HG02798 (cell line): Measurements from ENCODE around the gene ORMDL2.
"Not testable (repeated sequence)": the region's sequence is repeated elsewhere in the genome, so short reads cannot be mapped to it uniquely, and the experiment has no call there.

ENCODE experiments used
- ATAC-seq: cut with Tn5 transposase; IDR thresholded peaks from one replicate; pipeline ENCODE4 v1.9.1; 2021; ENCODE audit warnings: mild to moderate bottlenecking; ENCODE audit not compliant: unreplicated experiment, poor library complexity

ORMDL2 gene

DNA sequence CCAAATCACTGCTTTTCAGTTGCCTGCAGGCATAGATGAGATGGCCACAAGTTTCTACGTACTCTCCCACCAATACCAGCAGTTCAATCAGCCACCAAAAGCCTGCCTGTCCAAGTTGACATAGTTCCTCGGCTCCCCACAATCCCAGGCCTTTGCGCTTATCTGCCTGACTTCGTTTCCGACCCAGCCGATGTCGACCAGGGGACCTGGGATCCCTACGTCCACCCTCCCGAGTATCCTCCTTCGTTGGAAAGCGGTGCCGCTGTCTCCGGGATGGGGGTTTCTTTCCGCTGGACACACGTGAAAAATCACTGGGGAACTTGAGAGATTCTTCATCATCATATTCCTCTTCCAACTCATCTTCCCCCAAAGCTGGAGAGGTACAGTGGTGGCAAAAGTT, 10.0 kb downstream of the ORMDL2 start:
- ATAC-seq, result no peak

DNA sequence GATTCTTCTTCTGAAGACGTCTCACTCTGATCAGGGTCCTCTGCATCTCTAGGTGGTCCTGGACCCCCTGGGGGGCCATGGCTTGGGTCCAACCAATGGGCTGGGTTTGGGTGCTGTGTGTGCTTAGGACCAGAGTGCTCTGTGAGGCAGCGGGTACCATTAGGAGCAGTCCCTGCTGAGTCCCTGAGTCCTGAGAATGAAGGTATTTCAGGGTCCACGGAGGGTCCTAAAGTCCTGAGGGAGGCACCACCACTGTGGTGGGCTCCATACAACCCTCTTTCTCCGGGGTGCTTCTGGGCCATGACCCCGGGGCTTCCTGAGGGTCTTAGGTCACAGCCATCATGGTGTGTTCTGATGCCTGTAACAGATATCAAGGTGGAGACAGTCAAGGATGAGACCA, 10.5 kb downstream of the ORMDL2 start:
- ATAC-seq, result no peak

DNA sequence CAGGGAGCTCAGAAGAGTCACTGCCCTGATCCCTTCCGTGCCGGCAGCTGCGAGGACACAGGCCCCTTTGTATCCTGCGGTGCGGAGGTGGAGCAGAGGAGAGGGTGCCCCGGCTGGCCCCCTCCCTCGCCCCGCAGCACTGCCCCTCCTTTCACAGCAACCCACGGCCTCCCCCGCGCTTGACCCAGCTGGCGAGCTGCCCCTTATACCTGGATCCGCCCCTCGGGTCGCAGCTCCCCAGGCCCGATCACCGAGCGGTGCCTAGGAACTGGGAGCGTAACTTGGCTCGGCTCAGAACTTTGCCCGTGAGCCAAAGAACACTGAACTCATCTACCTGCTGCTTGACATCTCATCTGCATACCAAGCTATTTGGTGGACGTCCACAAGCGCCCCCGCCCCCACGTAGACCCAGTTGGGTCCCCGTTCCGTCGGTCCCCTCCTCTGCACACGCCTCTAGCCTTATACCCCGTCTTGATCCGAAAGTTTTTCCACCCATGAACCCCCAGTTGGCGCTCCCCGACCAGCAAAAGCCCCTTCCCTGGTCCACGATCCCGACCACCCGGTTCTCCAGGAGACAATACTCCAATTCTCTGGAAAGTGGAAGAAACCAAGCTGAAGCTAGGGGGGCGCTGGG, 12.2 kb downstream of the ORMDL2 start:
- ATAC-seq, result peak; percentile 21

DNA sequence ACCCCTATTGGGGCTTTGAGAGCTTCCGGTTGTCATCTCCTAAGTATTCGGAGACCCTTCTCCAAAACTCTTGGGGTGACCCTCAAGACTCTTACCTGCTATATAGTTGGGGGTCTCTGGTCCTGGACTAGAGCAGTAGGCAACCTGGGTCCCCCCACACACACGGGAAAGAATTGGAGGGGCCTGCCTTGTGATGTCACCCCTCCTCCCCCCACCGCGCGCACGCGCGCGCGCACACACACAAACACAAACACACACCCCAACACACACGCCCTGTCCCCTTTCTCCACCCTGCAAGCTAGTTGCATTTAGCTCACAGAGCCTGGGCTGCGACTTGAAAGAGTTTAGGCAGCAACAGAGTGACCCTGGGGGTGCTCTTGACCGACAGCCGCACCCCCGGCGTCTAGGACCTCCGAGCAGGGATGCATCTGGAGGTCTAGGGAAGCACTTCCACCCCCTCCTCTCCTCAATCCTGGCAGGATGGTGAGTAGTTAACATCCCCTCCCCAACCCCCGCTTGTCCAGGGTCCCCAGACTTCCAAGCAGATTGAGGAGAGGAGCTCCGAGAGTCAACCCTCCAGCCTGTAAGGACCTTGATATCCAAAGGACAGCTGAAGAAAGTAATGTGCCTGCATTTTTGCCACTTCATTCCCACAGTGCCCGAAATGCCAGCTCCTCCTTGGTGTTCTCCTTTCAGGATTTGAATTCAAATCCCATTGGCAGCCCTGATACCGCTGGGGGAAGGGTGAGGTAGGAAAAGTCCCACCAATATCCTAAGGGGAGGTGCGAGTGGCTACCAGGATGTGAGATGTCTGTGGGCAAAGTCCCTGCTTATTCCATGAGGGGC, 13.0 kb downstream of the ORMDL2 start:
- no peak for ATAC-seq

DNA sequence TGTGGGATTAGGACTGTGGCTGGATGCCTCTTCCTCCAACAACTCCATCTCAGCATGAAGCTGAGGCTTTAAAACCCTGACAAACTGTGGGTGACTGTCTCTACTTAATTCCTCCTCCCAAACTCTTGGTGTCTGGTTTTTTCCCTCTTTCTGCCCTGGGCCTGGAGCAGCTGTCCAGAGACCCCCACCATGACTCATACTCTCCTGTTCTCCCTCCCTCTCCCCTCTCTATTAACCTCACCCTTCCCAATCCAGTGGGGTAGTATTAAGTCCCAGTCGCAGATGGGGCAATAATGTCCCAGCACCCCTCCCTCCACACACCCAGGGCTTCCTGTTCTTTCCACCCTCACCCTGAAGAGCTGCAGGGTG, 13.6 kb downstream of the ORMDL2 start:
- ATAC-seq, result no peak

DNA sequence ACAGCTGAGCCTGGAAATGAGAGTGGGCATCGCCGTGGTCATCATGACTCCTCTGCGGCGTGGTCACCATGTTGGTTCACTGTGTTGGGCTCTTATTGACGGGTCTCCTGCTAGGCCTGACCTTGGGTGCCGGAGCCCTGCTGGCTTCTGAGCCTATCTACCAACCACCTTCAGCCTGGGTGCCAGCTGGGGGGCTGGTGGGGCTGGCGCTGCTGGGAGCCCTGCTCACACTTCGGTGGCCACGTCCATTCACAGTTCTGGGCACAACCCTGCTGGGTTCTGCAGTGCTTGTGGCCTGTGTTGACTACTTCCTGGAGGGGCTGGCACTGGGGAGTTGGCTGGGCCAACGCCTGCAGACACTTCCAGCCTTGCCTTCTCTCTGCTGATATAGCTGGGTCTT, 15.2 kb downstream of the ORMDL2 start:
- ATAC-seq, result no peak

DNA sequence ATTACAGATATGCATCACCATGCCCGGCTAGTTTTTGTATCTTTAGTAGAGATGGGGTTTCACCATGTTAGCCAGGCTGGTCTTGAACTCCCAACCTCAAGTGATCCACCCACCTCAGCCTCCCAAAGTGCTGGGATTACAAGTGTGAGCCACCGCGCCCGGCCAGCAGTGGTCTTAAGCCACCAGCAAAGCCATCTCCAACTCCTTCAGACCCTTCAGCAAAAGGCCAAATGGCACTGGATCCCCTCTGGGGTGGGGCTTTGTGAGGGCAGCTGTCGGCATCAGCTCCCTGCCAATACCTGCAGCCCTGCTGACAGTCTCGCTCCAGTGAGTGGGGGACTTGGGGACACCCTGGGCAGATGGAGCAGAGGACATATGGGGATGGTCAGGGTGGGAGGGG, 16.6 kb downstream of the ORMDL2 start:
- not testable (repeated sequence) for ATAC-seq

DNA sequence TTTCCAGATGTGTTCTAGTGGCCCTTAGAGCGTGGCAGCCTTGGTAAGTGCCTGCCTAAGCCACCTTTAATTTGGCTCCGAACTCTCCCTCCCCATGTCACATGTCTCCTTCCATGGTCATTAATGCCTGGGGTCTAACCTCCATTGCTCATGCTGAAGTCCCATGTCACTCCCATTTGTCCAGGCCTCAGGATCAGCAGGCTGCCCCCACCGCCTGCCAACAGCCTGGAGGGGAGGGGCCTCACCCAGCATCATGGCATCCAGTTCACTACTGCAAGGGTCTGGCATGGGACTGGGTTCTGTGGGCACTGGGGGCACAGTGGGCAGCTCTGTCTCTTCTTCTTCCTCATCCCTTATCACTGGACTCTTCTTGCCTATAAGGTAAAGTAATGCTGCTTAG, 20.5 kb downstream of the ORMDL2 start:
- ATAC-seq, result no peak

DNA sequence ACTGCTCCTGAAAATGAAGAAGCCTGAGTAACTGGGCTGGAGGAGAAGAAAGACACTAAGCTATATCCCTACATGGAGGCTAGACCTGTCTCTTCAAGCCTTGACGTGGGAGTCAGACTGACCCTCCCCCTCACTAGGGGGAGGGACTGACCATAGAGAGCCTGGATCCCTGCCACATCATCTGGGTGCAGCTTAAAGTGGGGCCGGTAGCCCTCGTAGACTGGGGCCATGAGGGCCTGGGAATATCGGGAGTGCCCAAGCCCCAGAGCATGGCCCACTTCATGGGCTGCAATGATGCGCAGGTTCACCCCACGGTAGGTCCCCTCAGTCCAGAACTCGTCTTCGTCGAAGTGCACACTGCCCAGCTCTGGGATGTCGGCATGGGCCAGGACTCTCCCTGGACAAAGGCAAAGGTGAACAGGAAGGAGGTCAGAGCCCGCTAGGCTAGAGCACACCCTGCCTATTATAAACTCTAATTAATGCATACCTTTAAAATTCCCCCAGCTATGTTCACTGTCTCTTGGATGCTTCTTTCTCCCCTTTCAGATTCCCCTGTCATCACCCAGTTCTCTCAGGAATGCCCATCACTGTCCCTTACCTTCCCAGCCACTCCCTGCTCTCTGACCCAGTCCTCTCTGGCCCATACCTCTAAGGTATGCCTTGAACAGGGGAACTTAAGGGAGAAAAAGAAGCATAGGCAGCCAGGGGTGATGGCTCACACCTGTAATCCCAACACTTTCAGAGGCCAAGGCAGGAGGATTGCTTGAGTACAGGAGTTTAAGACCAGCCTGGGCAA, 21.7 kb downstream of the ORMDL2 start:
- ATAC-seq, result no peak

DNA sequence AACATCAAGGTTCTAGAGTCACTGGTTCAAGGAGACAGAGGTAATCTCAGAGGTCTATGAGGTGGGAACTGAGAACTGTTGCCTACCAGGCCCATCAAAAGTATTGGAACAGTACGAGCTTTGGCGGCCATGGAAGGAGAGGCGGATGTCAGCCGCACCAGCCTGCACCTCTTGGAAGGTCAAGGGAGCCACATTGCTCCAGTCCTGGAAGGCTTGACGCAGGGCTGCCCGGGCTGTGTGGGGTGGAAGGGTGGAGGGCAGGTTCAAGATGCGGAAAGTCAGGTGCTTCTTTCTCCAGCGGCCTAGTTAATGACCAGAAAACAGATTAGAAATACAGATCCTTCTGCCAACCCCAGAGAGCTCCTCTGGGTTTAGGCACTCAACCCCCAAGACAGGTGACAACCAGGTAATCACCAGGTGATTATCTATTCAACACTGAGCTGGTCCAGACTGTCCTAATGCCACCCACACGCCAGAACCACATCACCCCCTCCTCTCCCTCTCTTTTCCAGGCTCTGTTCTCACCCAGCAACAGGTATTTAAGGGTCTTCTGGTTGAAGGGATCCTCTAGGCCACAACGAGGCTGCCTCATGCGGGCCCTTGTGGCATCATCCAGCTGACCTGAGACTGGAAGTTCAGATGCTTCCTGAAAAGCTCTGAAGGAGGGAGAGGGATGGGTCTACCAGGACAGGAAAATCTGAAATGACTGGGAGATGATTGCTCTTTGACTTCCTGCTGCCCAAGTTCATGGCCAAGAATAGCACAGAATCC, 22.9 kb downstream of the ORMDL2 start:
- no peak for ATAC-seq

DNA sequence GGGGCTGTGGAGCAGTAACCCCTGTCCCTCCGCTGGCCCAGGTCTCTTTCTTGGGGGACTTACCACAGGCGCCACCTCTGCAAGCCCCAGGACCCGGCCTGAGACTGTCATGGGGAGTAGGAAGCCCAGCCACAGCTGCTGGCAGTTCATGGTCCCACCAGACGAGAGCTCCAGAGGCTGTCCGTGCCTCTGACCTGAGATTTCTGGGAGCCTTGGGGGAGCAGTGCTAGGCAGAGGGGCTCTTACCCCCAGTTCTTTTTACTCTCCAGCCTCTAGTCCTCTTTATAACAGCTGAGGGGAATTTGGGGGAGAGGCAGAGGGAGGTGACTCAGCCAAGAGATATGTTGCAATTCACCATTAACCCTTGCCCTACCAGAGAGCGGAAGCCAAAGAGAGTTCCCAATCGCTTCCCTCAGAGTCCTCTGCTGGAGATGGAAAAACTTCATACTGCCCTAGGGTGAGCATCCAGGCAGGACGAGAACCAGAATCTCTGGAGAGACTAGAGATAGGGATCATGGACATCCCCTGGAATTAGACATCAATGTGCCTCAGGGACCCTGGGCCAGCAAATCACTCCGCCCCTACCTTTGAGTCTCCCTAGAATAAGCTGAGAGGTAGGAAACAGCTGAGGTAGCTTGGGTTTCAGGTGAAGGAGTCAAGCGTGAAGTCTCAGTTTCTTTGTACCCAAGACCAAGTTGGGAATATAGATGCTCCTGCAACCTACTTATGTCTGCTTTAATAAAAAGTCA, 25.0 kb downstream of the ORMDL2 start, which contains the start of gene MMP19:
Gene MMP19, minus strand, starts transcription at position 256 of the 749 bp plus-strand sequence. Its CDS starts 106 bp downstream, at position 150.
- no peak for ATAC-seq

DNA sequence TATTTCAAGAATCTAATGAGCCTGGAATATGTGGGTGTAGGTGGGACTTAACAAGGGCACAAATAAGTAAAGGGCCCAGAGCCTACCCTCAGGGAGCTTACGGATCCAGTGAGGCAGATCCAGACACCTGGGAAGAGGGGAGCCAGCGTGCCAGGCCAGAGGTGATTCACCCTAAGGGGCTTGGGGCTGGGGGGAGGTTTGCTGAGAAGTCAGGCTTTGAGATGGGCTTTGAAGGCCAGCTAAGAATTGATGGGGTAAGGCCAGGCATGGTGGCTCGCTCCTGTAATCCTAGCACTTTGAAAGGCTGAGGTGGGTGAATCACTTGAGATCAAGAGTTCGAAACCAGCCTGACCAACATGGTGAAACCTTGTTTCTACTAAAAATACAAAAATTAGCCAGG, 25.6 kb downstream of the ORMDL2 start:
- ATAC-seq, result no peak

DNA sequence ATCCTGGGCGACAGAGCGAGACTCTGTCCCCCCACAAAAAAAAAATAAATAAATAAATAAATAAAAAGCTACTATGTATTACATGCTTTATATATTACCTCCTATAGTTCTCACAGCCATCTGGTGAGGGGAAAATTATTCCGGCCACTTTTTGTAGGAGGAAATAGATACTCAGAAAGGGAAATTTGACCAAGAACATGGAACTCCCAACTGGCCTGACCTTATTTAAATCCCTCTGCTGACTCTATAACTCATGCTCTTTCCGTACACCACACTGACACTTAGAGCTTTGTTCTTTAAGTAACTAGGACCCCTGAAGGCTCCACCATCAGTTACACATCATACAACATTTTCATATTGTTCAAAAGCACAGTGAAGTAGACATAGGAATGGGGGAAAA, 27.1 kb downstream of the ORMDL2 start:
- ATAC-seq, result no peak

DNA sequence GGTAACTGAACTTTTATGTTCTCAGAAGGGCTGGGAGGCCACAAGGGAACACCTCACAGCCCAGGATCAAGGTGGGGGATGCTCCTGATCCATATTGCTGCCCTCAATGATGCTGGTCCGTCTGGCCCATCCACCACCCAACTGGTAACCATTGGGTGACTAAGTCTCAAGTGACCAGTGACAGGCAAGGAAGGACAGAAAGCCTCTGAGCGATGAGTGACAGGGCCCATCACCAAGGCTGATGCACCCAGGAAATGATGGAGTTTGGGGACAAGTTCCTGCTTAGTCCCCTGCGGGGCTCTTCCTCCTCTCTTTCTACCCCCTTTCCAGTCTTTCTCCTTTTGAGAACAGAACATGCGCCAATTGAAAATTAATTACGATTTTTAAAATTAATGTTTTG, 27.5 kb downstream of the ORMDL2 start:
- no peak for ATAC-seq

DNA sequence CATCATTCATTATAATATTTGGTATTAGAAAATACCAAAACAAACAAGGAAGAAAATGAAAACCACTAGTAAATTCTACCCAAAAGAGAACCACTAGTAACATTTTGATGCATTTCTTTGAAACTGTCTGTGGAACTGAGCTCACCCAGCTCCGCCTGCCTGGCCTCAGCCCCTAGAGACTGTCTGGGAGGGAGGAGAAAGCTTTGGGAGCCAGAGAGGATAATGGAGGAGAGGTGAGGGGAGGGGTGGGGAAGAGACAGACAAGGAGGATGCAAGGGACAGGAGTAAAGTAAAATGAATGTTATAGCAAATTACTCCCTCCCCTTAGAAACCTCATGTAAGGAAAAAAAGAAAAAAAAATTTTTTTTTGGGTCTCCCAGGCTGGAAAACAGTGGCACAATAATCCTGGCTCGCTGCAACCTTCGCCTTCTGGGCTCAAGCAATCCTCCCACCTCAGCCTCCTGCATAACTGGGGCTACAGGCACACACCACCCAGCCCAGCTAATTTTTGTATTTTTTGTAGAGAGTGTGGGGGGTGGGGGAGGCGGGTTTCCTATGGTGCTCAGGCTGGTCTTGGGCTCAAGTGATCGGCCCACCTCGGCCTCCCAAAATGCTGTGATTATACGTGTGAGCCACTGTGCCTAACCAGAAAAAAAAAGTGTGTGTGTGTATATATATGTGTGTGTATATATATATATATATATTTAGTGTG, 28.1 kb downstream of the ORMDL2 start:
- no peak for ATAC-seq

DNA sequence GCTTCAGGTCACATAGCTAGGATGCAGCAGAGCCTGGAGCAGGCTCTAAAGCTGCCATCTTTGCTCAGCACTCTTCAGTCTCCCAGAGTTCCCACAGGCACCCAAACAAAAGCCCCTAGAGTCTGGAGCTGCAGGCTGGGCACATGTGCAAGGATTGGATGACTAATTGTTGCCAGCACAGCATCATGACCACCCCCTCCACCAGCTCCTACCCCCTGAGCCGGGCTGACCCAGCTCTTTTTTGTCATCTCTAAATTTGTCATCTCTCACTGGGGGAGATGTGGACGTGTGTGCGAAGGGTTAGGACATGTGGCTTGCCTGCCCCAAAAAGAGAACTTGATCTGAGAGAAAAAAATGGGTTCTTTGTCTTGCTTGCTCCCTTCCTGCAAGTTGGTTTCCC, 29.2 kb downstream of the ORMDL2 start:
- ATAC-seq, result no peak

DNA sequence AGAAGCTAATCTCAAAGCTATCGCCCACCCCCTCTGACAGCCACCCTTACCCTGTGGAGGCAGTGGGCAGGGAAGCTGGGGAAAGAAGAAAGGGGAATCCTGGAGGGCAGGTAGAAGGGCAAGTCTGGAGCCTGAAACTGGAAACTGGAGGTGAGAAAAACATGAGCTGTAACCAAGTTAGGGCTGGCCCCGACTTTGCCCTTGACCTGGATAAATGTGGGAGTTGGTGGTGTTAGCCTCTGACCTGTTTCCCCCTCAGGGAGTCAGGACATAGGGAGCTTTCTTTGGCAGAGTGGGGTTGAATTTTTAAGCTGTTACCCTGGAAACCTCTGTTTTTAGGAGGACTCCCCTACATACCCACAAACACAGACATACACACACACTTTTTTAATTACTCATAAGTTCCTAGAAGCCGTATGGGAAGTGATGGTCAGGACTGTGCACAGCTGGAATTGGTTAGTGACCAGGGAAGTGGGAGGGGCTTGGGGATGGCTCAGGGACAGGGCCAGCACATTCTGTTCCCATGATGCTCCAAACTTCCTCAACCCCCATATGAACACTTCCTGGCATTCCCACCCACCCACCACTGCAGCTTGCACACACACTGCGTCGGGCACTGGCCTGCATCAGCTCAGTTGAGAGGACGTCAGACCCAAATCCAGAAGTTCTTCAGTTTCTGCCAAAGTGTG, 29.9 kb downstream of the ORMDL2 start:
- ATAC-seq, result no peak

DNA sequence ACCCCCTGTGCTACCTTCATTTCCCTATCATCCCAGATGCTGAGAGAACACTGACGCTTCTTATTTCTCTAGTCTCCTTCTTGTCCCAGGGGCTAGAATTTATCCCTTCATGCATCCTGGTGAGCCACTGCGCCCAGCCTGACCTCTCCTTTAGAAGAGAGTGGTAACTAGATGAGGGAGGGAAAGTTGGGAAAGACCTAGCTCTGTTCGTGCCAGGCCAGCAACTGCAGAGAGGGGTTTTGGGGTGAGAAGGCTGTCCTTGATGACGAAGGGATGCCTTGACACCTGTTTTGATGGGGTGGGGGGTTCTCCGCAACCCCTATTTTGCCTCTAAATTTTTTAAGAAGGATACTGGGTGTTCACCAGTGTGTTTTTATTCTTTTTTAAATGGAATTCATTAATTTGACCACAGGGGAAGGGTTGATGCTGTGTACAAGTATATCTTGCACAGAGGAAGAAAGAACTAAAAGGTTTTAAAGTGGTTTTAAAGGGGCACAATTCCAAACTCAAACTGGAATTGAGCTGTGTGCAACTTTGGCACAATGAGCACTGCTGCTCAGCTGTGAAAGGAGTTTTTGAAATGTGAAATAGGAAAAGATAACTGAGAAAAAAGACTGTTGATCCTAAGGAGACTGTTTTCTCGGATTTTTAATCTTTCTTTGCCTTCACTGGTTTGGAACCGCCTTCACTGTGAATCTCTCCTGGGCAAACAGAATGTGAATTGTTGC, 31.9 kb downstream of the ORMDL2 start:
- no peak for ATAC-seq
